ENCODE results near the gene FNDC11. TPM values are rescaled to one million over a fixed set of nuclear protein-coding genes. Genes with fewer than 3 reads are reported as not detected.

Gene FNDC11
- total RNA-seq, 2 experiments from 2014 or later = 0.23 to 0.27 TPM

DNA sequence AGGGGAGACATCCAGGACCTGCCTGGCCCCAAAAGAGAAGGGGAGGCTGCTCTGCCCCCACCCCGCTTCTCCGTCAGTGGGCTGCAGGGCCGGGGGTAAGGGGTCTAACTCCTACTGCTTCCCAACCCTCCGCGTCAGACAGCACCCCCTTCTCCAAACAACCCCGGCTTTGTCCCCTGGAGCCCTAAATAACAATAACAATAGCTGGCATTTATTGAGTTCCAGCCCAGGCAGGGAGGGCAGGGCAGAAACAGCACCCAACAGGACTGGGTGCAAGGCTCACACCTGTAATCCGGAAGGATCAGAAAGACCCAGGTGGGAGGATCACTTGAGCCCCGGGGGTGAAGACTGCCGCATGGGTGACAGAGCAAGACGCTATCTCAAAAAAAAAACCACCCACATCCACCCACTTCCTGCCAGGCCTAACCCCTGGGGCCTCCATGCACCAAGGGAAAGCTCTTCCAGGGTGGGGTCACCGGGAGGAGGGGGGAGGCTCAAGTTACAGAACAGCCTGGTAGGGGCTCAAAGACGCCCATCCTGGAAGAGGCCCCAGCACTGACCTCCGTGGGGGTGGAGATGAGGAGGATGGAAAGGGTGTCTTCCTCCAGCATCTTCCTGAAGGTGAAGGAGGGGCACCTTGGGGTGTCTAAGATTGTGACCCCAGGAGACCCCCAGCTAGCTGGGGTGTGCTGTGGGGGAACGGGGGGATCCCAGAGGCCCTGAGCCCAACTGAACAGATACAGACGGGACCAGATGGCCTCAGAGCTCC lies 1.3 kb upstream of the FNDC11 start:
- Mint-ChIP-seq H3K4me3 (peak overlapping the region; percentile 31), H3K36me3 (ENCODE audit: low read depth) (no peaks in the 10 kb centered on the region), H3K27ac (peak overlapping the region; percentile 70), H3K27me3 (peaks cover 7% of the 10 kb centered on the region), H3K4me1 (ENCODE audit: low read depth) (peaks cover 11% of the 10 kb centered on the region), H3K9me3 (no peaks in the 10 kb centered on the region)
- DNase-seq = peak; percentile 67
- CTCF ChIA-PET = interaction anchor here (0.8 to 2.0 kb wide), 2 partner anchors 15 kb away, joined by 3 to 8 read pairs; partner anchors contain the start of gene PTK6
- ATAC-seq = peak; percentile 21
- intact Hi-C loops (cut with micrococcal nuclease) = no loop called here
- POLR2A ChIA-PET = interaction anchor here (1.3 kb wide), 1 partner anchor 15 kb away, joined by 4 read pairs; the partner anchor contains the start of gene PTK6
- TF ChIP-seq, protein P1, sequence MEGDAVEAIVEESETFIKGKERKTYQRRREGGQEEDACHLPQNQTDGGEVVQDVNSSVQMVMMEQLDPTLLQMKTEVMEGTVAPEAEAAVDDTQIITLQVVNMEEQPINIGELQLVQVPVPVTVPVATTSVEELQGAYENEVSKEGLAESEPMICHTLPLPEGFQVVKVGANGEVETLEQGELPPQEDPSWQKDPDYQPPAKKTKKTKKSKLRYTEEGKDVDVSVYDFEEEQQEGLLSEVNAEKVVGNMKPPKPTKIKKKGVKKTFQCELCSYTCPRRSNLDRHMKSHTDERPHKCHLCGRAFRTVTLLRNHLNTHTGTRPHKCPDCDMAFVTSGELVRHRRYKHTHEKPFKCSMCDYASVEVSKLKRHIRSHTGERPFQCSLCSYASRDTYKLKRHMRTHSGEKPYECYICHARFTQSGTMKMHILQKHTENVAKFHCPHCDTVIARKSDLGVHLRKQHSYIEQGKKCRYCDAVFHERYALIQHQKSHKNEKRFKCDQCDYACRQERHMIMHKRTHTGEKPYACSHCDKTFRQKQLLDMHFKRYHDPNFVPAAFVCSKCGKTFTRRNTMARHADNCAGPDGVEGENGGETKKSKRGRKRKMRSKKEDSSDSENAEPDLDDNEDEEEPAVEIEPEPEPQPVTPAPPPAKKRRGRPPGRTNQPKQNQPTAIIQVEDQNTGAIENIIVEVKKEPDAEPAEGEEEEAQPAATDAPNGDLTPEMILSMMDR (IDR thresholded peaks at IDR 0.05) = no peak

DNA sequence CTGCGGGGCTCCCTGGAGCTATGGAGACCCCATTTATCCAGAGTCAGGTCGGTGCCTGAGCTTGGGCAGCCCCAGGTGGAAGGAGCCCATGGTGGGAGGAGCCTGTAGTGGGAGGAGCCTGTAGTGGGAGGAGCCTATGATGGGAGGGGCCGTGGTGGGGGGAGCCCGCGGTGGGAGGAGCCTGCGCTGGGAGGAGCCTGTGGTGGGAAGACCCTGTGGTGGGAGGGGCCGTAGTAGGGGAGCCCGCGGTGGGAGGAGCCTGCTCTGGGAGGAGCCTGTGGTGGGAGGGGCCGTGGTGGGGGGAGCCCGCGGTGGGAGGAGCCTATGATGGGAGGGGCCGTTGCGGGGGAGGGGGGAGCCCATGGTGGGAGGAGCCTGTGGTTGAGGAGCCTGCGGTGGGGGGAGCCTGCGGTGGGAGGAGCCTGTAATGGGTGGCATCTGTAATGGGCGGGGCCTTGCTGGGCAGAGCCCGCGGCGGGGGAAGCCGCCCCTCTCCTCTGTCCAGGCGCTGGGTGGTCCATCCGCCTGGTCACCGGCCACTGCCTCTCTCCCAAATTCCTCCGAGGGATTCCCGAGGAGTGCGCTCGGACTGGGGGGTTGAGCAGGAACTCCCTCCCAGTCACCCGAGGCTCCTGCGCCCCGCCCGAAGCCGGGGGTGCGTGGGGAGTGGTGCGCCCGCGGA lies 567 bp upstream of the FNDC11 start:
- ChIA-PET CTCF (interaction anchor here (0.8 to 2.0 kb wide), 2 partner anchors 14 to 15 kb away, joined by 3 to 8 read pairs; partner anchors contain the start of gene PTK6), POLR2A (interaction anchor here (1.3 kb wide), 1 partner anchor 16 kb away, joined by 4 read pairs; the partner anchor contains the start of gene PTK6)
- H3K27me3 Mint-ChIP-seq = peaks cover 7% of the 10 kb centered on the region
- peak overlapping the region; percentile 70 for H3K27ac Mint-ChIP-seq
- H3K9me3 Mint-ChIP-seq = no peaks in the 10 kb centered on the region
- TF ChIP-seq, protein P1 (IDR thresholded peaks at IDR 0.05) = no peak
- H3K4me1 Mint-ChIP-seq (ENCODE audit: low read depth) = peaks cover 11% of the 10 kb centered on the region
- ATAC-seq = peak; percentile 92
- peak; percentile 94 for DNase-seq
- peak overlapping the region; percentile 47 for H3K4me3 Mint-ChIP-seq
- H3K36me3 Mint-ChIP-seq (ENCODE audit: low read depth) = no peaks in the 10 kb centered on the region
- intact Hi-C loops (cut with micrococcal nuclease) = no loop called here

DNA sequence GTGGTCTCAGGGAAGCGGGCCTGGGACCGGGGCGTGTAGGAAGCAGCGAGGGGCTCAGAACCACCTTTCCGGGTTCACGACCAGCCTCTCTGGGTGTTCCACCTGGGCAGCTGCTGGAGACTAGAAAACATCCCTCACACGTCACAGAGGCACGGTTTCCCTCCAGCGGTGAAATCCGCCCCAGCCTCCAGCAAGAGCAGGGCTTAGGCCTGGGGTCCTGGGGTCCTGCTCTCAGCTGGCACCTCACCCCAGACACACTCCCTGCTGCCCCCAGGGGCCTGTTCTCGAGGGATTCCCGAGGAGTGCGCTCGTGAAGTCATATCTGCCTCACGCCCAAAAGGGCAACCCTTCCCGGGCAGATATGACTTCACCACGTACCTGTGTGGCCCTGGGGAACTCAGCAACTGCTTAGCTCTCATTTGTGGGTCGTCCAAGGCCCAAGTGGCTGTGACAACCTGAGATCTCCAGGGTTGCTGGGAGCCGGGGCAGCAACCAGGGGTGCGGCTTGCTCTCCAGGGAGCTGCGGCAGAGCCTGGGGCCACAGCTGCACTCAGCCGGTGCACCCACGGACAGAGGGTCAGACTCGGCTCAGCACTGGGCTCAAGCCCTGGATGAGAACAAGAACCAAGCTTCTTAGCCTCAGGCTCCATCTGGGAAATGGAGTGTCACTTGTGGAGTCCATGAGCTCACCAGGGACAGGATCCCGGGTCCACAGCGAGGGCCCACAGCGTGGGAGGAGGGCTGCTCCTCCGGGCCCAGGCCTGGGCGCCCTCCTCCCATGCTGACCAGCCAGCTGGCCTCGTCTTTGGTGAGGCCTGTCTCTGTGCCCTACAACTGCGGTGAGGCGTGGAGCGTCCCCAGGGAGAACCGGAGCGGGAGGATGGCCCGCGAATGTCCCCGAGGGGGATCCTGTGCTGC lies 661 bp downstream of the FNDC11 start:
- peak overlapping the region; percentile 52 for H3K27ac Mint-ChIP-seq
- H3K36me3 Mint-ChIP-seq (ENCODE audit: low read depth) = no peaks in the 10 kb centered on the region
- intact Hi-C loops (cut with micrococcal nuclease) = no loop called here
- no peaks in the 10 kb centered on the region for H3K9me3 Mint-ChIP-seq
- DNase-seq (peak; percentile 42), ATAC-seq (no peak)
- peak overlapping the region; percentile 53 for H3K4me3 Mint-ChIP-seq
- ChIA-PET POLR2A (interaction anchor here (0.6 to 2.1 kb wide), 4 partner anchors 12 to 89 kb away, joined by 3 to 7 read pairs (median 4); partner anchors contain the start of gene PTK6), CTCF (interaction anchor here (2.4 kb wide), 1 partner anchor 17 kb away, joined by 10 read pairs; the partner anchor contains the start of gene PTK6)
- TF ChIP-seq, protein P1 (IDR thresholded peaks at IDR 0.05) = no peak
- H3K4me1 Mint-ChIP-seq (ENCODE audit: low read depth) = peaks cover 10% of the 10 kb centered on the region
- peaks cover 3% of the 10 kb centered on the region for H3K27me3 Mint-ChIP-seq

DNA sequence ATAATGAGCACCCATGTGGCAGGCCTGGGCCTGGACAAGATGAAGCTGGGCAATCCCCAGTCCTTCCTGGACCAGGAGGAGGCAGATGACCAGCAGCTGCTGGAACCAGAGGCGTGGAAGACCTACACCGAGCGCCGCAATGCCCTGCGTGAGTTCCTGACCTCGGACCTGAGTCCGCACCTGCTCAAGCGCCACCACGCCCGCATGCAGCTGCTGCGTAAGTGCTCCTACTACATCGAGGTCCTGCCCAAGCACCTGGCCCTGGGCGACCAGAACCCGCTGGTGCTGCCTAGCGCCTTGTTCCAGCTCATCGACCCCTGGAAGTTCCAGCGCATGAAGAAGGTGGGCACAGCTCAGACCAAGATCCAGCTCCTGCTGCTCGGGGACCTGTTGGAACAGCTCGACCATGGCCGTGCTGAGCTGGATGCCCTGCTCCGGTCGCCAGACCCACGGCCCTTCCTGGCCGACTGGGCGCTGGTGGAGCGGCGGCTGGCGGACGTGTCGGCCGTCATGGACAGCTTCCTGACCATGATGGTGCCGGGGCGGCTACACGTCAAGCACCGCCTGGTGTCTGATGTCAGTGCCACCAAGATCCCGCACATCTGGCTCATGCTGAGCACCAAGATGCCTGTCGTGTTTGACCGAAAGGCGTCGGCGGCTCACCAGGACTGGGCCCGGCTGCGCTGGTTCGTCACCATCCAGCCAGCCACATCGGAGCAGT lies 1.9 kb downstream of the FNDC11 start:
- DNase-seq (no peak), ATAC-seq (no peak)
- H3K9me3 Mint-ChIP-seq = no peaks in the 10 kb centered on the region
- ChIA-PET POLR2A (interaction anchor here (2.1 kb wide), 1 partner anchor 69 kb away, joined by 7 read pairs; no protein-coding TSS in a partner anchor), CTCF (interaction anchor here (0.9 to 2.4 kb wide), 2 partner anchors 9 to 18 kb away, joined by 3 to 10 read pairs; partner anchors contain the start of gene PTK6)
- H3K27ac Mint-ChIP-seq = no peak overlapping the region
- TF ChIP-seq, protein P1 (IDR thresholded peaks at IDR 0.05) = no peak
- H3K27me3 Mint-ChIP-seq = peaks cover 2% of the 10 kb centered on the region
- no peak overlapping the region for H3K4me3 Mint-ChIP-seq
- intact Hi-C loops (cut with micrococcal nuclease) = no loop called here
- H3K36me3 Mint-ChIP-seq (ENCODE audit: low read depth) = peaks cover 3% of the 10 kb centered on the region
- H3K4me1 Mint-ChIP-seq (ENCODE audit: low read depth) = peaks cover 10% of the 10 kb centered on the region
